SK-N-SH (cell line): Measurements from ENCODE around the gene KLHL2. TPM values are rescaled to one million over a fixed set of nuclear protein-coding genes. Genes with fewer than 3 reads are reported as not detected.

Experiments used
- CTCF ChIA-PET: fragments of 300-600, 350-600 bp; formaldehyde crosslinking; extraction: SDS; loops from one replicate; lab custom pipeline; 2021; lab: Yijun Ruan, JAX
- POLR2A ChIA-PET: fragments of 350-600 bp; sonication (Branson Sonifier 250); formaldehyde crosslinking; extraction: SDS; loops from one replicate; lab custom pipeline; 2020; ENCODE audit warnings: antibody characterized with exemption, inconsistent platforms; lab: Yijun Ruan, JAX
- DNase-seq: peaks from one replicate; pipeline ENCODE4 v3.0.0; 2012
- H2AFZ ChIP-seq: fragments of 200-600 bp; sonication (generic); 2 replicates; pipeline ENCODE4 v1.8.1; 2016; ENCODE audit warnings: antibody characterized with exemption, mild to moderate bottlenecking, low read depth
- H3F3A ChIP-seq: fragments of 200-600 bp; sonication (generic); replicated peaks from 2 replicates; pipeline ENCODE3; 2016; ENCODE audit warnings: antibody characterized with exemption, mild to moderate bottlenecking; ENCODE audit not compliant: insufficient read depth
- H3K27ac ChIP-seq, 2 experiments: fragments of 200-500 bp in 1 of 2; fragments of 200-600 bp in 1 of 2; sonication (Bioruptor generic) in 1 of 2; sonication (generic), shearing (Covaris generic) in 1 of 2; 2 replicates each; pipeline versions ENCODE4 v1.5.1 to v1.6.1; 2014 to 2016; ENCODE audit warnings: low read depth in 2 of 2, inconsistent platforms in 1 of 2, low read length in 1 of 2, mild to moderate bottlenecking in 1 of 2, mixed read lengths in 1 of 2
- H3K27me3 ChIP-seq: fragments of 200-600 bp; sonication (generic), shearing (Covaris generic); 2 replicates; pipeline ENCODE4 v1.6.1; 2016; ENCODE audit warnings: mixed run types; ENCODE audit not compliant: insufficient read depth
- H3K36me3 ChIP-seq, 2 experiments: fragments of 200-500 bp in 1 of 2; fragments of 200-600 bp in 1 of 2; sonication (Bioruptor generic) in 1 of 2; sonication (generic) in 1 of 2; replicated peaks in 1 of 2; 2 replicates each; pipeline versions ENCODE3 to v1.5.1; 2014 to 2016; ENCODE audit warnings: low read length in 1 of 2, mild to moderate bottlenecking in 1 of 2; ENCODE audit not compliant: insufficient read depth in 2 of 2, control insufficient read depth in 1 of 2
- H3K4me1 ChIP-seq, 2 experiments: fragments of 200-500 bp in 1 of 2; fragments of 200-600 bp in 1 of 2; sonication (Bioruptor generic) in 1 of 2; sonication (generic), shearing (Covaris generic) in 1 of 2; 2 replicates each; pipeline versions ENCODE4 v1.5.1 to v1.6.1; 2014 to 2016; ENCODE audit warnings: low read depth in 1 of 2, low read length in 1 of 2, mixed run types in 1 of 2; ENCODE audit not compliant: insufficient read depth in 2 of 2, control insufficient read depth in 1 of 2
- H3K4me2 ChIP-seq: fragments of 200-600 bp; sonication (generic), shearing (Covaris generic); 2 replicates; pipeline ENCODE4 v1.6.1; 2017; ENCODE audit warnings: mixed run types
- H3K4me3 ChIP-seq, 2 experiments: fragments of 200-500 bp in 1 of 2; fragments of 200-600 bp in 1 of 2; sonication (Bioruptor generic) in 1 of 2; sonication (generic), shearing (Covaris generic) in 1 of 2; 2 replicates each; pipeline versions ENCODE4 v1.5.1 to v1.8.1; 2014 to 2016; ENCODE audit warnings: low read depth in 2 of 2, inconsistent platforms in 1 of 2, low read length in 1 of 2, mild to moderate bottlenecking in 1 of 2, mixed read lengths in 1 of 2, moderate library complexity in 1 of 2
- H3K79me2 ChIP-seq: fragments of 200-600 bp; sonication (generic); 2 replicates; pipeline ENCODE4 v1.8.1; 2017; ENCODE audit warnings: mild to moderate bottlenecking; ENCODE audit not compliant: insufficient read depth
- H3K9ac ChIP-seq: fragments of 200-600 bp; sonication (generic); 2 replicates; pipeline ENCODE4 v1.6.1; 2017; ENCODE audit warnings: mixed run types
- H3K9me2 ChIP-seq: fragments of 200-600 bp; sonication (generic); 2 replicates; pipeline ENCODE4 v1.6.1; 2017; ENCODE audit warnings: mixed run types
- H3K9me3 ChIP-seq: fragments of 200-600 bp; sonication (generic); 2 replicates; pipeline ENCODE4 v1.6.1; 2017; ENCODE audit warnings: mixed run types, mild to moderate bottlenecking, moderate library complexity
- H4K20me1 ChIP-seq: fragments of 200-600 bp; sonication (generic); 2 replicates; pipeline ENCODE4 v1.6.1; 2017; ENCODE audit warnings: mild to moderate bottlenecking, mixed run types; ENCODE audit not compliant: insufficient read depth
- CHD2 ChIP-seq: fragments of 150-350 bp; IDR thresholded peaks from 2 replicates; pipeline ENCODE4 v1.6.1; 2018; ENCODE audit warnings: low read length; ENCODE audit not compliant: partially characterized antibody
- CTCF ChIP-seq: fragments of 200-600 bp; sonication (generic); IDR thresholded peaks from 2 replicates; pipeline ENCODE4 v1.6.1; 2017; ENCODE audit warnings: antibody characterized with exemption, mild to moderate bottlenecking, moderate library complexity
- ELF1 ChIP-seq: IDR thresholded peaks from 2 replicates; pipeline ENCODE4 v1.4.0; 2012
- EZH2phosphoT487 ChIP-seq: fragments of 200-600 bp; sonication (generic); IDR thresholded peaks from 2 replicates; pipeline ENCODE4 v1.6.1; 2017; ENCODE audit warnings: low read depth, mixed run types, mild to moderate bottlenecking, antibody characterized with exemption, moderate library complexity, borderline replicate concordance
- FOSL2 ChIP-seq: IDR thresholded peaks from 2 replicates; pipeline ENCODE4 v1.4.0; 2012; ENCODE audit warnings: low read depth, mild to moderate bottlenecking, moderate library complexity, borderline replicate concordance
- JUND ChIP-seq: IDR thresholded peaks from 2 replicates; pipeline ENCODE4 v1.4.0; 2012
- NFIC ChIP-seq: IDR thresholded peaks from 2 replicates; pipeline ENCODE4 v1.4.0; 2012; ENCODE audit warnings: borderline replicate concordance
- NRF1 ChIP-seq: IDR thresholded peaks from 2 replicates; pipeline ENCODE4 v1.6.1; 2012; ENCODE audit warnings: low read depth, mild to moderate bottlenecking, low read length
- REST ChIP-seq: IDR thresholded peaks from 2 replicates; pipeline ENCODE4 v1.6.1; 2012; ENCODE audit warnings: mild to moderate bottlenecking, low read depth, low read length, moderate library complexity
- RFX5 ChIP-seq: IDR thresholded peaks from 2 replicates; pipeline ENCODE4 v1.6.1; 2012; ENCODE audit warnings: mild to moderate bottlenecking, improper control_type of control experiment, low read length
- SMC3 ChIP-seq: IDR thresholded peaks from 2 replicates; pipeline ENCODE4 v1.6.1; 2012; ENCODE audit warnings: low read depth, low read length, improper control_type of control experiment
- TAF1 ChIP-seq: IDR thresholded peaks from 2 replicates; pipeline ENCODE4 v1.6.1; 2012; ENCODE audit warnings: low read depth, mild to moderate bottlenecking, low read length, moderate library complexity, borderline replicate concordance
- TCF12 ChIP-seq: IDR thresholded peaks from 2 replicates; pipeline ENCODE4 v1.4.0; 2012
- TEAD4 ChIP-seq: IDR thresholded peaks from 2 replicates; pipeline ENCODE4 v1.4.0; 2012; ENCODE audit warnings: mild to moderate bottlenecking, borderline replicate concordance; ENCODE audit not compliant: insufficient read depth
- WGBS: methylation state at CpG from one replicate; pipeline ENCODE4 v1.1.6; 2017; ENCODE audit warnings: low lambda C conversion rate; 5-methylcytosine and 5-hydroxymethylcytosine counted together
- polyA plus RNA-seq, 3 experiments: library from polyadenylated mRNA; depleted of rRNA; stranded (reverse); fragments of >200 nt; gene quantifications; 2 replicates each; pipeline ENCODE4 v1.2.3, GENCODE V29; 2012
- TF ChIP-seq, protein P1 (sequence below): IDR thresholded peaks from 2 replicates; pipeline ENCODE4; 2012
- TF ChIP-seq, protein P2 (sequence below): IDR thresholded peaks from 2 replicates; pipeline ENCODE4 v1.4.0; 2012; ENCODE audit warnings: low read depth

The KLHL2 gene
- polyA plus RNA-seq, 1 of the 3 experiments (the other 2 are of a cell fraction), result 25.0 TPM

GRCh38 chr4:165367040-165367439 is 159.7 kb downstream of the KLHL2 start:
- no peak overlapping the region for H2AFZ ChIP-seq
- no peak overlapping the region for H3K9ac ChIP-seq
- no peaks in the 10 kb centered on the region for H3K36me3 ChIP-seq
- no peaks in the 10 kb centered on the region for H3K27me3 ChIP-seq
- ChIA-PET CTCF (no interaction called here), POLR2A (no interaction called here)
- no peak overlapping the region for H3K4me3 ChIP-seq
- no peaks in the 10 kb centered on the region for H3K79me2 ChIP-seq
- H3K4me2 ChIP-seq, result no peak overlapping the region
- no peaks in the 10 kb centered on the region for H3K9me2 ChIP-seq
- no peaks in the 10 kb centered on the region for H3F3A ChIP-seq
- H3K9me3 ChIP-seq, result no peaks in the 10 kb centered on the region
- H4K20me1 ChIP-seq, result no peaks in the 10 kb centered on the region
- no peak for DNase-seq
- WGBS, result 76% methylated on average over 4 of the region's 4 CpGs
- H3K4me1 ChIP-seq, result no peaks in the 10 kb centered on the region
- no peak for TF ChIP-seq RFX5
- TF ChIP-seq NRF1, result no peak
- TF ChIP-seq TCF12, result no peak
- TF ChIP-seq, protein P1, sequence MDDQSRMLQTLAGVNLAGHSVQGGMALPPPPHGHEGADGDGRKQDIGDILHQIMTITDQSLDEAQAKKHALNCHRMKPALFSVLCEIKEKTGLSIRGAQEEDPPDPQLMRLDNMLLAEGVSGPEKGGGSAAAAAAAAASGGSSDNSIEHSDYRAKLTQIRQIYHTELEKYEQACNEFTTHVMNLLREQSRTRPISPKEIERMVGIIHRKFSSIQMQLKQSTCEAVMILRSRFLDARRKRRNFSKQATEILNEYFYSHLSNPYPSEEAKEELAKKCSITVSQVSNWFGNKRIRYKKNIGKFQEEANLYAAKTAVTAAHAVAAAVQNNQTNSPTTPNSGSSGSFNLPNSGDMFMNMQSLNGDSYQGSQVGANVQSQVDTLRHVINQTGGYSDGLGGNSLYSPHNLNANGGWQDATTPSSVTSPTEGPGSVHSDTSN, result no peak
- TF ChIP-seq CHD2, result no peak
- no peak for TF ChIP-seq NFIC
- no peak for TF ChIP-seq ELF1
- TF ChIP-seq EZH2phosphoT487, result no peak
- H3K27ac ChIP-seq, result no peak overlapping the region

DNA sequence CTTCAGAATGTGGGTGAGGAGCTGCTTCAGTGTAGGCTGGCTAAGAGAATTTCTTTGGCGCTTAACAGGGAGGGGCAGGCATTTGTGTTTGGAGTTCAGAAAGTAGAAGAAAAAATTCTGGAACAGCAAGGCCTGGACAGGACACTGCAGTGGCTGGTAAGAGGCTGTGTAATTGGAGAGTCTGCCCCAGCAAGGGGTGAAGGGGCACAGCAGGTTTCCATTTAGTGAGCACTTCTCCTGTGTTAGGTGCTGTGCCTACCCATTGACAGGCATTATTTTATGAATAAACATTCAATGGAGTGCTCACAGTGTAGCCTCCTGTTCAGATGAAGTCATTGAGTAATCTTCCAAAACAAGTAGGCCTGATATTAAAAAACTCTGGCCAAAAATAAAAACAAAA is 160.8 kb downstream of the KLHL2 start:
- CTCF ChIA-PET, result interaction anchor here (1.4 kb wide), 1 partner anchor 12 kb away, joined by 3 read pairs; no protein-coding TSS in a partner anchor
- POLR2A ChIA-PET, result no interaction called here
- Histone ChIP-seq H3K27me3 (no peaks in the 10 kb centered on the region), H3K4me3 (no peak overlapping the region), H3F3A (no peaks in the 10 kb centered on the region), H3K9ac (no peak overlapping the region), H3K4me1 (no peaks in the 10 kb centered on the region), H2AFZ (no peak overlapping the region), H3K79me2 (no peaks in the 10 kb centered on the region), H3K9me2 (no peaks in the 10 kb centered on the region)
- DNase-seq, result no peak
- 100% methylated on average over 1 of the region's 1 CpG for WGBS
- TF ChIP-seq FOSL2 (no peak), TEAD4 (no peak), TAF1 (no peak), REST (no peak), SMC3 (no peak), CTCF (no peak), JUND (no peak)
- TF ChIP-seq, protein P2, sequence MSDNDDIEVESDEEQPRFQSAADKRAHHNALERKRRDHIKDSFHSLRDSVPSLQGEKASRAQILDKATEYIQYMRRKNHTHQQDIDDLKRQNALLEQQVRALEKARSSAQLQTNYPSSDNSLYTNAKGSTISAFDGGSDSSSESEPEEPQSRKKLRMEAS, result no peak
- TF ChIP-seq, all 33 proteins: peak for 0
- no peaks in the 10 kb centered on the region for H3K9me3 ChIP-seq
- no peak overlapping the region for H3K27ac ChIP-seq
- no peak overlapping the region for H3K4me2 ChIP-seq
- H3K36me3 ChIP-seq, result no peaks in the 10 kb centered on the region
- no peaks in the 10 kb centered on the region for H4K20me1 ChIP-seq
